ENCODE measurements around the gene ZDHHC16. TPM values are rescaled to one million over a fixed set of nuclear protein-coding genes. Genes with fewer than 3 reads are reported as not detected.

The ZDHHC16 gene
- polyA plus RNA-seq, 5 donors: 42.6 to 47.6 (median 47.3) TPM

- DNase-seq: no peak
Measured at GRCh38 chr10:97506199-97506991, 60.4 kb downstream of the ZDHHC16 start.

Other genes starting within 250 kb of the ZDHHC16 start
- 10 to 100 TPM; 18.7 to 36.8 (median 30.1) TPM for gene ARHGAP19, start 153.5 kb upstream of the ZDHHC16 start, polyA plus RNA-seq (ENCODE audit: insufficient read depth in 1 of 5, insufficient read length in 5 of 5, low replicate concordance in 1 of 5)
- gene FRAT1, start 126.9 kb upstream of the ZDHHC16 start, polyA plus RNA-seq (ENCODE audit: insufficient read depth in 1 of 5, insufficient read length in 5 of 5, low replicate concordance in 1 of 5): 1 to 10 TPM; 2.2 to 2.9 (median 2.6) TPM
- gene FRAT2, start 111.4 kb upstream of the ZDHHC16 start, polyA plus RNA-seq (ENCODE audit: insufficient read depth in 1 of 5, insufficient read length in 5 of 5, low replicate concordance in 1 of 5): 1 to 10 TPM; 8.0 to 9.5 (median 8.7) TPM
- gene RRP12, start 44.8 kb upstream of the ZDHHC16 start, polyA plus RNA-seq (ENCODE audit: insufficient read depth in 1 of 5, insufficient read length in 5 of 5, low replicate concordance in 1 of 5): 10 to 100 TPM; 19.0 to 30.2 (median 23.1) TPM
- gene PGAM1, start 20.0 kb upstream of the ZDHHC16 start, polyA plus RNA-seq (ENCODE audit: insufficient read depth in 1 of 5, insufficient read length in 5 of 5, low replicate concordance in 1 of 5): 100 to 1,000 TPM; 148 to 180 (median 158) TPM
- gene EXOSC1, start 169 bp upstream of the ZDHHC16 start, polyA plus RNA-seq (ENCODE audit: insufficient read depth in 1 of 5, insufficient read length in 5 of 5, low replicate concordance in 1 of 5): 10 to 100 TPM; 34.8 to 40.6 (median 39.0) TPM
- 100 to 1,000 TPM in 1 of 5 donors, 10 to 100 TPM in 4; 89.7 to 100 (median 92.1) TPM for gene MMS19, start 52.2 kb downstream of the ZDHHC16 start, polyA plus RNA-seq (ENCODE audit: insufficient read depth in 1 of 5, insufficient read length in 5 of 5, low replicate concordance in 1 of 5)
- gene UBTD1, start 52.7 kb downstream of the ZDHHC16 start, polyA plus RNA-seq (ENCODE audit: insufficient read depth in 1 of 5, insufficient read length in 5 of 5, low replicate concordance in 1 of 5): 10 to 100 TPM; 12.8 to 28.0 (median 18.2) TPM
- under 1 TPM in 4 of 5 donors, not detected in 1; 0.27 to 0.90 (median 0.30) TPM for gene ANKRD2, start 126.6 kb downstream of the ZDHHC16 start, polyA plus RNA-seq (ENCODE audit: insufficient read depth in 1 of 5, insufficient read length in 5 of 5, low replicate concordance in 1 of 5)
- gene HOGA1, start 138.2 kb downstream of the ZDHHC16 start, polyA plus RNA-seq (ENCODE audit: insufficient read depth in 1 of 5, insufficient read length in 5 of 5, low replicate concordance in 1 of 5): 1 to 10 TPM in 1 of 5 donors, under 1 TPM in 4; 0.62 to 1.2 (median 0.86) TPM
- gene C10orf62, start 143.5 kb downstream of the ZDHHC16 start, polyA plus RNA-seq (ENCODE audit: insufficient read depth in 1 of 5, insufficient read length in 5 of 5, low replicate concordance in 1 of 5): not detected
- 10 to 100 TPM; 14.7 to 19.8 (median 16.2) TPM for gene MORN4, start 187.3 kb downstream of the ZDHHC16 start, polyA plus RNA-seq (ENCODE audit: insufficient read depth in 1 of 5, insufficient read length in 5 of 5, low replicate concordance in 1 of 5)
- 10 to 100 TPM; 13.1 to 15.9 (median 15.1) TPM for gene PI4K2A, start 194.5 kb downstream of the ZDHHC16 start, polyA plus RNA-seq (ENCODE audit: insufficient read depth in 1 of 5, insufficient read length in 5 of 5, low replicate concordance in 1 of 5)
- gene AVPI1, start 241.1 kb downstream of the ZDHHC16 start, polyA plus RNA-seq (ENCODE audit: insufficient read depth in 1 of 5, insufficient read length in 5 of 5, low replicate concordance in 1 of 5): 1 to 10 TPM; 4.5 to 6.2 (median 5.3) TPM